ENCODE measurements around the gene GRM8.

- TF ChIP-seq POLR2AphosphoS5 (IDR thresholded peaks at IDR 0.05; ENCODE audit: low read depth, low read length) (no peak), REST (IDR thresholded peaks at IDR 0.05; ENCODE audit: insufficient read depth in 1 of 2, low read depth in 2 of 2, low read length in 2 of 2) (no peak), SIN3A (IDR thresholded peaks at IDR 0.05; ENCODE audit: borderline replicate concordance, insufficient read depth, low read length) (no peak)
Measured at GRCh38 chr7:126957443-126957842, 295.3 kb downstream of the GRM8 start.

Measured in PFSK-1 (cell line).